Calu3 (cell line): ENCODE data around the gene MEGF10. TPM values are rescaled to one million over a fixed set of nuclear protein-coding genes. Genes with fewer than 3 reads are reported as not detected.

Experiments
- BruUV-seq: library from RNA; stranded (reverse); fragments of 400-500 nt; replicated peaks from 2 replicates; lab custom pipeline; 2021; lab: Mats Ljungman, UMichigan
- CTCF ChIA-PET: fragments of 300-600 bp; sonication (Branson Sonifier 250); formaldehyde crosslinking; loops from one replicate; lab custom pipeline; 2022; ENCODE audit warnings: antibody characterized with exemption; lab: Charles Lee
- DNase-seq: peaks from one replicate; pipeline ENCODE4 v3.0.0; 2022
- H3K27ac Mint-ChIP-seq: one replicate; pipeline ENCODE4 v1.8.0; 2022; ENCODE audit warnings: mixed read lengths; ENCODE audit not compliant: unreplicated experiment
- H3K27me3 Mint-ChIP-seq: one replicate; pipeline ENCODE4 v1.8.0; 2022; ENCODE audit warnings: mixed read lengths; ENCODE audit not compliant: unreplicated experiment
- H3K36me3 Mint-ChIP-seq: one replicate; pipeline ENCODE4 v1.8.0; 2022; ENCODE audit warnings: mild to moderate bottlenecking, moderate library complexity, mixed read lengths; ENCODE audit not compliant: insufficient read depth, unreplicated experiment
- H3K4me1 Mint-ChIP-seq: one replicate; pipeline ENCODE4 v1.8.0; 2022; ENCODE audit warnings: mild to moderate bottlenecking, low read depth, mixed read lengths; ENCODE audit not compliant: unreplicated experiment
- H3K4me3 Mint-ChIP-seq: one replicate; pipeline ENCODE4 v1.8.0; 2022; ENCODE audit warnings: mild to moderate bottlenecking, low read depth, moderate library complexity, mixed read lengths; ENCODE audit not compliant: unreplicated experiment
- H3K9me3 Mint-ChIP-seq: one replicate; pipeline ENCODE4 v1.8.0; 2022; ENCODE audit warnings: low read depth, mixed read lengths; ENCODE audit not compliant: unreplicated experiment
- CTCF ChIP-seq: fragments of 200-600 bp; IDR thresholded peaks from one replicate; pipeline ENCODE4 v1.8.0; 2022; ENCODE audit warnings: antibody characterized with exemption; ENCODE audit not compliant: unreplicated experiment
- intact Hi-C: fragments of 100-400 bp; cut with micrococcal nuclease; formaldehyde crosslinking; loops from one replicate; pipeline ENCODE4 v1.10.0; 2022; ENCODE audit not compliant: unreplicated experiment
- total RNA-seq: library from RNA; stranded (reverse); gene quantifications from 2 replicates; pipeline ENCODE4 v1.2.3, GENCODE V29; 2022

MEGF10 gene
- total RNA-seq, 1 experiment from 2014 or later, result 0.71 TPM

- no peak for TF ChIP-seq CTCF
- H3K36me3 Mint-ChIP-seq, result no peaks in the 10 kb centered on the region
- no peak for DNase-seq
- no peaks in the 10 kb centered on the region for H3K4me1 Mint-ChIP-seq
- CTCF ChIA-PET, result no interaction called here
- intact Hi-C loops, result no loop called here
- BruUV-seq, result no TSS peak
- H3K27me3 Mint-ChIP-seq, result no peaks in the 10 kb centered on the region
- H3K4me3 Mint-ChIP-seq, result no peak overlapping the region
- H3K27ac Mint-ChIP-seq, result no peak overlapping the region
- no peaks in the 10 kb centered on the region for H3K9me3 Mint-ChIP-seq
Observed at GRCh38 chr5:127410959-127411358, 120.4 kb downstream of the MEGF10 start.

- BruUV-seq, result no TSS peak
- DNase-seq, result no peak
- CTCF ChIA-PET, result interaction anchor here (0.7 kb wide), 1 partner anchor 366 kb away, joined by 4 read pairs; no protein-coding TSS in a partner anchor
- Mint-ChIP-seq H3K36me3 (no peaks in the 10 kb centered on the region), H3K4me1 (no peaks in the 10 kb centered on the region), H3K9me3 (no peaks in the 10 kb centered on the region), H3K27ac (no peak overlapping the region), H3K4me3 (no peak overlapping the region), H3K27me3 (no peaks in the 10 kb centered on the region)
- intact Hi-C loops, result no loop called here
- TF ChIP-seq CTCF, result no peak
Observed at GRCh38 chr5:127411381-127411780, 120.8 kb downstream of the MEGF10 start.

GRCh38 chr5:127412698-127413097 lies 122.1 kb downstream of the MEGF10 start:
- no peaks in the 10 kb centered on the region for H3K9me3 Mint-ChIP-seq
- CTCF ChIA-PET, result interaction anchor here (0.6 kb wide), 1 partner anchor 33 kb away, joined by 4 read pairs; no protein-coding TSS in a partner anchor
- intact Hi-C loops, result no loop called here

GRCh38 chr5:127415034-127415433 lies 124.4 kb downstream of the MEGF10 start:
- Mint-ChIP-seq H3K9me3 (no peaks in the 10 kb centered on the region), H3K4me3 (no peak overlapping the region), H3K4me1 (no peaks in the 10 kb centered on the region), H3K36me3 (no peaks in the 10 kb centered on the region), H3K27ac (no peak overlapping the region), H3K27me3 (no peaks in the 10 kb centered on the region)
- CTCF ChIA-PET, result no interaction called here
- intact Hi-C loops, result no loop called here
- no TSS peak for BruUV-seq
- no peak for TF ChIP-seq CTCF
- no peak for DNase-seq

More at GRCh38 chr5:127412698-127413097, 122.1 kb downstream of the MEGF10 start:
- H3K4me3 Mint-ChIP-seq, result no peak overlapping the region
- no peak for TF ChIP-seq CTCF
- H3K27me3 Mint-ChIP-seq, result no peaks in the 10 kb centered on the region
- no peak overlapping the region for H3K27ac Mint-ChIP-seq
- BruUV-seq, result no TSS peak
- DNase-seq, result no peak
- H3K4me1 Mint-ChIP-seq, result no peaks in the 10 kb centered on the region
- no peaks in the 10 kb centered on the region for H3K36me3 Mint-ChIP-seq
